PC-9 (cell line): ENCODE results near the gene PRICKLE2.

Source experiments
- CTCF ChIP-seq: fragments of 200-600 bp; sonication (generic); conservative IDR thresholded peaks from 2 replicates; pipeline ENCODE4 v1.6.1; 2017; ENCODE audit warnings: mixed run types, antibody characterized with exemption, mild to moderate bottlenecking, moderate library complexity
- EZH2 ChIP-seq: fragments of 200-600 bp; sonication (generic); IDR thresholded peaks from 2 replicates; pipeline ENCODE4 v1.8.0; 2017; ENCODE audit warnings: antibody characterized with exemption, low read depth

DNA sequence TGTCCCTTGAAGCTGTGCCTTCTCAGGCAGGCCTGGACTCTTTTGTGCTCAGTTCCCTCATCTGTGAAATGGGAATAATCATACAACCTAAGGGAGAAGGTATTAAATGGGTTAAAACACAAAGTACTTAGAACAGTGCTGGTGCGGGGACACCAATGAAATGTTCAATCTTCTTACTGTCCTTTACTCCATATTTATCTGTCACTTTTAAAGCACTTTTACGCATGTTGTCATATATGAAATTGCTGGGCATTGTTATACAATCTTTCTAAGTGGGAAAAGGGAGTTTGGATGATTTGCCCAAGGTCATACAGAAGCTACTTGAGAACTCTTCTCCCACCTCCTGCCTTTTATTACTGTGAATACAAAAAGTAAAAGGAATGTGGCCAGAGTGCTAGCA is 114.2 kb downstream of the PRICKLE2 start:
- TF ChIP-seq CTCF (no peak), EZH2 (no peak)
